CD14-positive monocyte (primary cell): ENCODE data around the gene ZIM2. TPM values are rescaled to one million over a fixed set of nuclear protein-coding genes. Genes with fewer than 3 reads are reported as not detected.

ENCODE experiments used
- DNase-seq, 3 donors: peaks; one replicate each; pipeline ENCODE4 v3.0.0-alpha.2; 2011 to 2022
- H2AFZ ChIP-seq: 2 replicates; pipeline ENCODE4 v1.6.0; 2012; ENCODE audit warnings: mild to moderate bottlenecking, low read depth, low read length, inconsistent platforms; ENCODE audit not compliant: insufficient read depth, poor library complexity, severe bottlenecking
- H3K27ac ChIP-seq, 2 donors: 1 replicate in 1 of 2; 2 replicates in 1 of 2; pipeline ENCODE4 v1.5.1; 2012 to 2013; ENCODE audit warnings: low read length in 2 of 2, control low read depth in 1 of 2, inconsistent platforms in 1 of 2, low read depth in 1 of 2, mild to moderate bottlenecking in 1 of 2
- H3K27me3 ChIP-seq, 2 donors: one replicate each; pipeline versions ENCODE4 v1.6.0 to v1.6.1; 2011 to 2013; ENCODE audit warnings: low read length in 2 of 2; ENCODE audit not compliant: control insufficient read depth in 2 of 2, insufficient read depth in 2 of 2
- H3K36me3 ChIP-seq, 2 donors: replicated peaks in 1 of 2; 1 replicate in 1 of 2; 2 replicates in 1 of 2; pipeline versions ENCODE4 v1.5.1 to v1.6.1; 2012 to 2013; ENCODE audit warnings: low read length in 2 of 2, control low read depth in 1 of 2, inconsistent platforms in 1 of 2, mild to moderate bottlenecking in 1 of 2; ENCODE audit not compliant: insufficient read depth in 2 of 2, control insufficient read depth in 1 of 2
- H3K4me1 ChIP-seq, 2 donors: 1 replicate in 1 of 2; 2 replicates in 1 of 2; pipeline versions ENCODE4 v1.5.1 to v1.6.1; 2012 to 2013; ENCODE audit warnings: low read length in 2 of 2, control low read depth in 1 of 2, inconsistent platforms in 1 of 2, mild to moderate bottlenecking in 1 of 2, moderate library complexity in 1 of 2; ENCODE audit not compliant: insufficient read depth in 2 of 2, control insufficient read depth in 1 of 2
- H3K4me2 ChIP-seq: replicated peaks from 2 replicates; pipeline ENCODE3; 2012; ENCODE audit warnings: low read length, moderate library complexity, mild to moderate bottlenecking; ENCODE audit not compliant: poor library complexity, severe bottlenecking; ENCODE audit errors: extremely low read depth
- H3K4me3 ChIP-seq, 3 experiments: fragments of 200-600 bp in 1 of 3; sonication (generic) in 1 of 3; replicated peaks in 1 of 3; 1 replicate in 2 of 3; 2 replicates in 1 of 3; pipeline ENCODE4 v1.5.1; 2011 to 2013; ENCODE audit warnings: low read length in 3 of 3, mild to moderate bottlenecking in 3 of 3, control low read depth in 2 of 3, low read depth in 2 of 3, inconsistent platforms in 1 of 3, moderate library complexity in 1 of 3
- H3K79me2 ChIP-seq: 2 replicates; pipeline ENCODE4 v1.6.0; 2012; ENCODE audit warnings: mild to moderate bottlenecking, control low read depth, inconsistent platforms, low read length, moderate library complexity; ENCODE audit not compliant: insufficient read depth
- H3K9ac ChIP-seq: 2 replicates; pipeline ENCODE4 v1.6.0; 2017; ENCODE audit warnings: low read length, mild to moderate bottlenecking; ENCODE audit not compliant: insufficient read depth, poor library complexity, severe bottlenecking
- H3K9me3 ChIP-seq, 2 donors: replicated peaks in 1 of 2; 1 replicate in 1 of 2; 2 replicates in 1 of 2; pipeline versions ENCODE4 v1.5.1 to v1.6.1; 2012 to 2013; ENCODE audit warnings: low read length in 2 of 2, control low read depth in 1 of 2; ENCODE audit not compliant: control insufficient read depth in 1 of 2, insufficient read depth in 1 of 2
- H4K20me1 ChIP-seq: 2 replicates; pipeline ENCODE4 v1.6.0; 2012; ENCODE audit warnings: mild to moderate bottlenecking, low read length, control low read depth, moderate library complexity; ENCODE audit not compliant: insufficient read depth
- H3K27ac Mint-ChIP-seq, 7 donors: one replicate each; pipeline ENCODE4 v1.8.0; 2020; ENCODE audit warnings: mild to moderate bottlenecking in 7 of 7, mixed read lengths in 7 of 7, moderate library complexity in 6 of 7, inconsistent platforms in 2 of 7
- H3K27me3 Mint-ChIP-seq, 3 donors: one replicate each; pipeline ENCODE4 v1.8.0; 2021 to 2022; ENCODE audit warnings: low read depth in 3 of 3, mild to moderate bottlenecking in 3 of 3, mixed read lengths in 3 of 3, moderate library complexity in 3 of 3, inconsistent platforms in 1 of 3
- H3K36me3 Mint-ChIP-seq, 2 donors: one replicate each; pipeline ENCODE4 v1.8.0; 2020; ENCODE audit warnings: mixed read lengths in 2 of 2, inconsistent platforms in 1 of 2, mild to moderate bottlenecking in 1 of 2
- H3K4me1 Mint-ChIP-seq: one replicate; pipeline ENCODE4 v1.8.0; 2020; ENCODE audit warnings: mild to moderate bottlenecking, mixed read lengths
- H3K4me3 Mint-ChIP-seq, 2 donors: one replicate each; pipeline ENCODE4 v1.8.0; 2020; ENCODE audit warnings: mild to moderate bottlenecking in 2 of 2, mixed read lengths in 2 of 2, moderate library complexity in 1 of 2
- H3K9me3 Mint-ChIP-seq, 7 donors: one replicate each; pipeline ENCODE4 v1.8.0; 2020 to 2022; ENCODE audit warnings: mixed read lengths in 7 of 7, mild to moderate bottlenecking in 6 of 7, moderate library complexity in 6 of 7, inconsistent platforms in 2 of 7
- CTCF ChIP-seq: fragments of 200-600 bp; IDR thresholded peaks from one replicate; pipeline ENCODE4 v1.8.0; 2022; ENCODE audit warnings: antibody characterized with exemption, mild to moderate bottlenecking
- WGBS: methylation state at CpG from one replicate; pipeline ENCODE4 v1.1.5; 2013; ENCODE audit warnings: missing lambda C conversion rate; ENCODE audit not compliant: insufficient coverage; 5-methylcytosine and 5-hydroxymethylcytosine counted together
- intact Hi-C, 2 donors: fragments of 100-400 bp; cut with micrococcal nuclease; formaldehyde crosslinking; loops; one replicate each; pipeline versions ENCODE4 v1.15.0 to v1.15.1; 2023
- polyA plus RNA-seq, 3 donors: library from polyadenylated mRNA; depleted of rRNA in 1 of 3; unstranded in 2 of 3; stranded (reverse) in 1 of 3; fragments of 300-500 nt in 2 of 3; fragments of >200 nt in 1 of 3; fragmentation: Illumina TruSeq in 2 of 3; gene quantifications; 1 replicate in 2 of 3; 2 replicates in 1 of 3; pipeline ENCODE4 v1.2.3, GENCODE V29; 2012 to 2021

The ZIM2 gene
- polyA plus RNA-seq, 3 donors: not detected

GRCh38 chr19:56769650-56770049 lies 70.9 kb downstream of the ZIM2 start:
- no peak overlapping the region for H3K27ac Mint-ChIP-seq
- no peaks in the 10 kb centered on the region for H3K27me3 Mint-ChIP-seq
- intact Hi-C loops: no loop called here

GRCh38 chr19:56765137-56765536 lies 75.4 kb downstream of the ZIM2 start:
- no peak overlapping the region for H3K9ac ChIP-seq
- H3K4me3 Mint-ChIP-seq: peak overlapping the region; percentile 64 to 69
- intact Hi-C loops: no loop called here
- H3K27ac ChIP-seq: no peak overlapping the region
- no peaks in the 10 kb centered on the region for H4K20me1 ChIP-seq
- no peaks in the 10 kb centered on the region for H3K27me3 Mint-ChIP-seq
- peak overlapping the region in 1 of 3 experiments; percentile 50 for H3K4me3 ChIP-seq
- DNase-seq: no peak
- peak overlapping the region; percentile 37 for H3K4me2 ChIP-seq
- H3K27ac Mint-ChIP-seq: no peak overlapping the region
- no peaks in the 10 kb centered on the region for H3K79me2 ChIP-seq
- peaks cover 8% of the 10 kb centered on the region for H3K4me1 Mint-ChIP-seq
- no peaks in the 10 kb centered on the region for H3K27me3 ChIP-seq
- no peaks in the 10 kb centered on the region for H3K4me1 ChIP-seq
- H2AFZ ChIP-seq: no peak overlapping the region
- H3K9me3 Mint-ChIP-seq: peaks cover 23 to 73% (median 47%) of the 10 kb centered on the region in 7 donors
- H3K36me3 Mint-ChIP-seq: no peaks in the 10 kb centered on the region
- no peak for TF ChIP-seq CTCF
- 1% methylated on average over 28 of the region's 28 CpGs for WGBS
- H3K9me3 ChIP-seq: peaks cover 76 to 79% of the 10 kb centered on the region in 2 donors
- H3K36me3 ChIP-seq: no peaks in the 10 kb centered on the region

More at GRCh38 chr19:56769650-56770049, 70.9 kb downstream of the ZIM2 start:
- no peaks in the 10 kb centered on the region for H4K20me1 ChIP-seq
- H3K9ac ChIP-seq: no peak overlapping the region
- no peak for DNase-seq
- H2AFZ ChIP-seq: no peak overlapping the region
- no peaks in the 10 kb centered on the region for H3K36me3 Mint-ChIP-seq
- no peak overlapping the region for H3K4me3 ChIP-seq
- H3K4me3 Mint-ChIP-seq: no peak overlapping the region
- no peaks in the 10 kb centered on the region for H3K79me2 ChIP-seq
- no peak overlapping the region for H3K4me2 ChIP-seq
- peaks cover 63 to 68% of the 10 kb centered on the region in 2 donors for H3K9me3 ChIP-seq
- H3K36me3 ChIP-seq: no peaks in the 10 kb centered on the region
- no CpG with 5 or more reads among the region's 4 CpGs for WGBS
- no peak overlapping the region for H3K27ac ChIP-seq
- no peak for TF ChIP-seq CTCF
- no peaks in the 10 kb centered on the region for H3K4me1 ChIP-seq
- H3K27me3 ChIP-seq: no peaks in the 10 kb centered on the region
- H3K9me3 Mint-ChIP-seq: peaks cover 14 to 60% (median 39%) of the 10 kb centered on the region in 7 donors
- peaks cover 8% of the 10 kb centered on the region for H3K4me1 Mint-ChIP-seq
